GM12878 (cell line): Measurements from ENCODE around the gene GALNT17. TPM values are rescaled to one million over a fixed set of nuclear protein-coding genes. Genes with fewer than 3 reads are reported as not detected.

Experiments
- ATAC-seq: fragments of 200-7000 bp; cut with Tn5 transposase; 3 replicates; pipeline ENCODE4 v1.9.1; 2020; ENCODE audit warnings: mild to moderate bottlenecking, moderate library complexity
- BruUV-seq: library from RNA; stranded (reverse); fragments of 400-500 nt; replicated peaks from 2 replicates; lab custom pipeline; 2021; lab: Mats Ljungman, UMichigan
- CTCF ChIA-PET: fragments of 300-600 bp; sonication (Branson Sonifier 250); formaldehyde crosslinking; extraction: SDS; loops from one replicate; lab custom pipeline; 2021; ENCODE audit warnings: inconsistent platforms; lab: Yijun Ruan, JAX
- POLR2A ChIA-PET: fragments of 350-600 bp; formaldehyde crosslinking; extraction: SDS; loops from one replicate; lab custom pipeline; 2021; ENCODE audit warnings: inconsistent platforms; lab: Charles Lee
- RAD21 ChIA-PET: fragments of 300-600 bp; sonication (Branson Sonifier 250); formaldehyde crosslinking; loops from one replicate; lab custom pipeline; 2023; ENCODE audit warnings: antibody characterized with exemption; ENCODE audit not compliant: unreplicated experiment; lab: Charles Lee
- SMC1A ChIA-PET: fragments of 300-600 bp; sonication (Branson Sonifier 250); formaldehyde crosslinking; loops from one replicate; lab custom pipeline; 2023; ENCODE audit not compliant: unreplicated experiment, uncharacterized antibody; lab: Charles Lee
- DNase-seq: peaks from one replicate; pipeline ENCODE4 v3.0.0-alpha.2; 2011; ENCODE audit warnings: low read depth, low spot score
- FAIRE-seq: peaks from 3 replicates; lab custom pipeline; 2011; peaks lifted over from hg19 to GRCh38; lab: Jason Lieb, UNC
- H2AFZ ChIP-seq: 2 replicates; pipeline ENCODE4 v1.6.0; 2011; ENCODE audit warnings: low read depth, low read length, control low read depth; ENCODE audit not compliant: control insufficient read depth
- H3K27ac ChIP-seq: 2 replicates; pipeline ENCODE4 v1.5.1; 2011; ENCODE audit warnings: control low read depth; ENCODE audit not compliant: control insufficient read depth, insufficient read depth
- H3K27me3 ChIP-seq, 2 experiments: replicated peaks in 1 of 2; 2 replicates each; pipeline versions ENCODE4 v1.6.0 to v1.6.1; 2011; ENCODE audit warnings: low read length in 1 of 2; ENCODE audit not compliant: control insufficient read depth in 2 of 2, insufficient read depth in 2 of 2
- H3K36me3 ChIP-seq, 2 experiments: 2 replicates each; pipeline ENCODE4 v1.5.1; 2011; ENCODE audit warnings: low read length in 1 of 2; ENCODE audit not compliant: control insufficient read depth in 2 of 2, insufficient read depth in 2 of 2
- H3K4me1 ChIP-seq: 2 replicates; pipeline ENCODE4 v1.6.1; 2011; ENCODE audit warnings: mild to moderate bottlenecking, low read length, moderate library complexity, mixed read lengths; ENCODE audit not compliant: control insufficient read depth, insufficient read depth
- H3K4me2 ChIP-seq: 2 replicates; pipeline ENCODE4 v1.6.0; 2011; ENCODE audit warnings: control low read depth; ENCODE audit not compliant: control insufficient read depth, insufficient read depth
- H3K4me3 ChIP-seq: fragments of 200-600 bp; sonication (generic); 2 replicates; pipeline ENCODE4 v1.5.1; 2016
- H3K79me2 ChIP-seq: 2 replicates; pipeline ENCODE4 v1.6.0; 2011; ENCODE audit warnings: low read length; ENCODE audit not compliant: control insufficient read depth, insufficient read depth
- H3K9ac ChIP-seq: 2 replicates; pipeline ENCODE4 v1.8.0; 2011; ENCODE audit warnings: low read length, control low read depth, mixed read lengths; ENCODE audit not compliant: control insufficient read depth, insufficient read depth
- H3K9me3 ChIP-seq: replicated peaks from 3 replicates; pipeline ENCODE4 v1.5.1; 2011; ENCODE audit warnings: mild to moderate bottlenecking, low read length; ENCODE audit not compliant: control insufficient read depth, insufficient read depth
- H4K20me1 ChIP-seq: 2 replicates; pipeline ENCODE4 v1.6.0; 2011; ENCODE audit not compliant: control insufficient read depth, insufficient read depth
- BACH1 ChIP-seq: fragments of 450-650 bp; IDR thresholded peaks from 2 replicates; pipeline ENCODE4 v1.6.1; 2017; ENCODE audit warnings: mild to moderate bottlenecking, borderline replicate concordance
- CHD1 ChIP-seq: IDR thresholded peaks from 2 replicates; pipeline ENCODE4 v1.6.1; 2012; ENCODE audit warnings: low read depth, low read length, improper control_type of control experiment
- HDAC6 ChIP-seq: fragments of 200-600 bp; sonication (generic); IDR thresholded peaks from one replicate; pipeline ENCODE4 v1.8.0; 2017; ENCODE audit warnings: antibody characterized with exemption; ENCODE audit not compliant: unreplicated experiment
- IKZF1 ChIP-seq: fragments of 450-650 bp; conservative IDR thresholded peaks from 2 replicates; pipeline ENCODE4 v1.6.1; 2017; ENCODE audit warnings: antibody characterized with exemption, mild to moderate bottlenecking
- IKZF2 ChIP-seq, 2 experiments: fragments of 450-650 bp; IDR thresholded peaks; 2 replicates each; pipeline ENCODE4 v1.6.1; 2017; ENCODE audit warnings: mild to moderate bottlenecking in 2 of 2, moderate library complexity in 2 of 2
- NFXL1 ChIP-seq: fragments of 450-650 bp; IDR thresholded peaks from 2 replicates; pipeline ENCODE4 v1.6.1; 2017; ENCODE audit warnings: antibody characterized with exemption, mild to moderate bottlenecking, borderline replicate concordance
- POLR2AphosphoS5 ChIP-seq: IDR thresholded peaks from 2 replicates; pipeline ENCODE4 v1.6.1; 2011; ENCODE audit warnings: mild to moderate bottlenecking, low read length, inconsistent platforms
- RFX5 ChIP-seq: IDR thresholded peaks from 2 replicates; pipeline ENCODE4 v1.6.1; 2011; ENCODE audit warnings: low read depth, low read length, improper control_type of control experiment
- SUZ12 ChIP-seq: fragments of 200-600 bp; sonication (generic); IDR thresholded peaks from one replicate; pipeline ENCODE4 v1.6.1; 2018; ENCODE audit warnings: antibody characterized with exemption, mild to moderate bottlenecking; ENCODE audit not compliant: unreplicated experiment
- TCF3 ChIP-seq: IDR thresholded peaks from 2 replicates; pipeline ENCODE4 v1.6.1; 2012; ENCODE audit warnings: low read depth, mild to moderate bottlenecking, low read length, borderline replicate concordance; ENCODE audit not compliant: insufficient read depth
- TCF7 ChIP-seq: IDR thresholded peaks from 2 replicates; pipeline ENCODE4 v1.6.1; 2014; ENCODE audit warnings: antibody characterized with exemption, borderline replicate concordance
- ZNF24 ChIP-seq: fragments of 450-650 bp; IDR thresholded peaks from 2 replicates; pipeline ENCODE4 v1.6.1; 2017; ENCODE audit warnings: antibody characterized with exemption, mild to moderate bottlenecking
- ZSCAN29 ChIP-seq: fragments of 450-650 bp; IDR thresholded peaks from 2 replicates; pipeline ENCODE4 v1.6.1; 2017; ENCODE audit warnings: mild to moderate bottlenecking, moderate library complexity
- WGBS: methylation state at CpG from one replicate; pipeline ENCODE4 v1.1.6; 2016; ENCODE audit warnings: low lambda C conversion rate; ENCODE audit not compliant: insufficient replicate concordance, insufficient coverage; ENCODE audit errors: missing lambda C conversion rate; 5-methylcytosine and 5-hydroxymethylcytosine counted together
- in situ Hi-C: fragments of 300-500 bp; cut with MboI; formaldehyde crosslinking; loops from 9 replicates; pipeline ENCODE4 v1.14.3; 2018; ENCODE audit warnings: mixed read lengths
- intact Hi-C: fragments of 100-400 bp; cut with micrococcal nuclease; formaldehyde crosslinking; loops from one replicate; pipeline ENCODE4 v1.14.2; 2022; ENCODE audit not compliant: unreplicated experiment
- polyA plus RNA-seq, 11 experiments: library from polyadenylated mRNA; depleted of rRNA in 4 of 11; unstranded in 6 of 11; stranded (reverse) in 5 of 11; fragments of >200 nt; fragmentation: Nextera tagmentation in 4 of 11; fragmentation: Illumina TruSeq in 1 of 11; extraction: Ambion mirVana in 4 of 11; extraction: Trizol in 1 of 11; gene quantifications; 1 replicate in 1 of 11; 2 replicates in 10 of 11; pipeline versions ENCODE4 v1.2.1 to v1.2.3, GENCODE V29; 2011 to 2016; ENCODE audit warnings: inconsistent platforms in 2 of 11, missing spikeins in 2 of 11, low read depth in 1 of 11
- total RNA-seq, 4 experiments: library from RNA; depleted of rRNA in 3 of 4; stranded (reverse); fragments of >200 nt in 3 of 4; fragmentation: Illumina TruSeq in 1 of 4; extraction: Trizol in 1 of 4; gene quantifications; 2 replicates each; pipeline versions ENCODE4 v1.2.1 to v1.2.3, GENCODE V29; 2013 to 2021

Gene GALNT17
- total and polyA plus RNA-seq, 10 of the 15 experiments (the other 5 are each of a cell fraction or from before 2014, with no cell fraction given): 0.12 to 0.15 TPM; not detected in 8

DNA sequence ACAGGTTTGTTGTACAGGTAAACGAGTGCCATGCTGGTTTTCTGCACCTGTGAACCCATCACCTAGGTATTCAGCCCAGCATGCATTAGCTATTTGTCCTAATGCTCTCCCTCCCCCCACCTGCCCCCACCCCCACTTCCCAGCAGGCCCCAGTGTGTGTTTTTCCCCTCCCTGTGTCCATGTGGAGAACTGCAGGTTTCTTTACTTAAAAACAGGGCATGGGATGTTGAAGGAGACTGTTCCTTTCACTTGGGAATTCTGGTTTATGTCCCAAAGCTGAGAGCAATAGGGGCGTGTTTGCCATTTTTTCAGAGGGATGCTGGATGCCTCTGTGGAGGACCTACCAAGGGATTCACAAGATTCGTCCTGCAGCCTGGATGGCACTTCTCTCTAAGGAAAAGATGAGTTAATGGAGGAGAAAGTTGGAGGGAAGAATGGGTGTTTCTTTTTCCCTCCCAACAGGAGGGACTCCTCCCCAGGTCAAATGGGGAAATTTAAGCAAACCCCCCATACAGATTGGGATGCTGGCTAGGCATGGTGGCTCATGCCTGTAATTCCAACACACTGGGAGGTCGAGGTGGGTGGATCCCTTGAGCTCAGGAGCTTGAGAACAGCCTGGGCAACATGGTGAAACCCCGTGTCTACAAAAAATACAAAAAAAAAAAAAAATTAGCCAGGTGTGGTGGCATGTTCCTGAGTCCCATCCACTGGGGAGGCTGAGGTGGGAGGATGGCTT is 136.0 kb downstream of the GALNT17 start:
- TF ChIP-seq ZSCAN29 (no peak), RFX5 (no peak), BACH1 (no peak), NFXL1 (no peak), SUZ12 (no peak), TCF3 (no peak), IKZF2 (IDR thresholded peaks at IDR 0.05) (no peak), IKZF1 (no peak), TCF7 (no peak), ZNF24 (no peak), HDAC6 (no peak), POLR2AphosphoS5 (no peak), CHD1 (no peak)
- no peak overlapping the region for H3K4me2 ChIP-seq
- H3K4me1 ChIP-seq: no peaks in the 10 kb centered on the region
- H4K20me1 ChIP-seq: no peaks in the 10 kb centered on the region
- POLR2A ChIA-PET: no interaction called here
- no peaks in the 10 kb centered on the region; the same call in 2 of the 3 replicates for H3K9me3 ChIP-seq
- no peak overlapping the region for H2AFZ ChIP-seq
- H3K27me3 ChIP-seq: no peaks in the 10 kb centered on the region
- ATAC-seq (no peak), DNase-seq (no peak), FAIRE-seq (no peak)
- no peak overlapping the region for H3K4me3 ChIP-seq
- CTCF ChIA-PET: no interaction called here
- no peak overlapping the region for H3K9ac ChIP-seq
- BruUV-seq: no TSS peak
- H3K36me3 ChIP-seq: no peaks in the 10 kb centered on the region
- in situ Hi-C loops (no loop called here), intact Hi-C loops (no loop called here)
- no peak overlapping the region for H3K27ac ChIP-seq
- RAD21 ChIA-PET: no interaction called here
- WGBS: 0% methylated on average over 5 of the region's 5 CpGs
- SMC1A ChIA-PET: no interaction called here
- H3K79me2 ChIP-seq: no peaks in the 10 kb centered on the region
